Measurements from ENCODE around the gene TMEM121B. TPM values are rescaled to one million over a fixed set of nuclear protein-coding genes. Genes with fewer than 3 reads are reported as not detected.

Gene TMEM121B
- total and polyA plus RNA-seq, 2 of the 13 experiments (the other 11 are each of a cell fraction or from before 2014, with no cell fraction given) = not detected

DNA sequence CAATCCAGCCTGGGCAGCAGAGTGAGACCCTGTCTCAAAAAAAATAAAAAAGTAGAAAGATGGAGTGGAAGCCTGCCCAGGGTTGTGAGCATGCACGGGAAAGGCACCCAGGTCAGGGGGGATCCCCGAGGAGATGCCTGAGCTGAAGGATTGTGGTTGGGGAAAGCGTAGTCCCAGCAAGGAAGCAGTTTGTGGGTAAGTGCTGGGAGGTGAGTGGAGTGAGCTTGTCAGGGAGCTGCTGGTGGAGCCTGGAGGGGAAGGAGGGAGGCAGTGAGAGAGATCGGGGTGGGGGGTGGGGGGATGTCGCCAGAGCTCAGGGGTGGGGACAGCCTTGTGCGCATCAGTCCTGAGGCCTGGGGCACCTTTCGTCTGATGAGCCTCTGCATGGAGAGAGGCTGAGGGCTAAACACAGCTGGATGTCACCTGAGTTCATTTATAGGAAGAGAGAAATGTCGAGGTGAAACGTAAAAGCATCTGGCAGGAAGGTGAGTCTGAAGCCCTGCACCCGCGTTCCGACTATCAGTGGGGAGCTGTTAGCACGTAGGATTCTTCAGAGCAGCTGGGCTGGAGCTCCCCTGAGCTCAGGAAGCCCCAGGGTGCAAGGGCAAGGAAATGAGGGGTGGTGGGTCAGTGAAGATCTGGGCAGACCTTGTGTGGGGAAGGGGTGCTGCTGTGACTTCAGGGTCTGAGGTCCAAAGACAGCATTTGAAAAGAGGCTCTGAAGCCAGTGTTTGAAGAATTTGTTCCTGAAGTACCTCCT is 10.2 kb downstream of the TMEM121B start:
- no peaks in the 10 kb centered on the region for H3K9me3 ChIP-seq (ENCODE audit: low read length)
- WGBS (ENCODE audit: low lambda C conversion rate) = 75% methylated on average over 13 of the region's 13 CpGs
- no peak for ATAC-seq
- no peaks in the 10 kb centered on the region for H3K79me2 ChIP-seq (ENCODE audit: insufficient read depth, low read length)
- ChIA-PET POLR2A (no interaction called here), CTCF (ENCODE audit: low intra/inter-chr PET ratio, low total read pairs) (no interaction called here)
- no peaks in the 10 kb centered on the region for H3K4me1 ChIP-seq (ENCODE audit: insufficient read depth, low read length)
- DNase-seq (ENCODE audit: low spot score) = no peak
- H3K27me3 ChIP-seq (ENCODE audit: control insufficient read depth in 1 of 2, insufficient read depth in 2 of 2, low read length in 2 of 2) = peaks cover 1 to 24% of the 10 kb centered on the region in 2 experiments; a peak in 3 of 5 replicates
- H4K20me1 ChIP-seq (ENCODE audit: insufficient read depth, low read length) = no peaks in the 10 kb centered on the region
- H3K4me2 ChIP-seq (ENCODE audit: low read depth, low read length) = no peak overlapping the region
- H2AFZ ChIP-seq (ENCODE audit: low read length) = no peak overlapping the region
- intact Hi-C loops (cut with micrococcal nuclease; ENCODE audit: unreplicated experiment) (no loop called here), in situ Hi-C loops (cut with HindIII; ENCODE audit: extremely low pct_ligation_motif_present, low pct_unique_long_range_greater_than_20kb) (no loop called here)
- H3K9ac ChIP-seq (ENCODE audit: insufficient read depth, low read depth, low read length) = no peak overlapping the region
- no peak overlapping the region for H3K27ac ChIP-seq (ENCODE audit: extremely low read length, insufficient read depth, low read length)
- TF ChIP-seq ATM (IDR thresholded peaks at IDR 0.05; ENCODE audit: borderline replicate concordance) (no peak), NFYC (CRISPR knock-in tag; IDR thresholded peaks at IDR 0.05) (no peak), ZNF564 (CRISPR knock-in tag; IDR thresholded peaks at IDR 0.05) (no peak), PHF5A (CRISPR knock-in tag; IDR thresholded peaks at IDR 0.05; ENCODE audit: low read depth, unreplicated experiment) (no peak), ZNF251 (CRISPR knock-in tag; IDR thresholded peaks at IDR 0.05) (no peak), ZNF343 (CRISPR knock-in tag; IDR thresholded peaks at IDR 0.05) (no peak), HOXA3 (CRISPR knock-in tag; IDR thresholded peaks at IDR 0.05) (no peak), MBD4 (IDR thresholded peaks at IDR 0.05; ENCODE audit: borderline replicate concordance, low read length) (no peak), NR2F1 (CRISPR knock-in tag; IDR thresholded peaks at IDR 0.05) (no peak)
- TF ChIP-seq, protein P1, sequence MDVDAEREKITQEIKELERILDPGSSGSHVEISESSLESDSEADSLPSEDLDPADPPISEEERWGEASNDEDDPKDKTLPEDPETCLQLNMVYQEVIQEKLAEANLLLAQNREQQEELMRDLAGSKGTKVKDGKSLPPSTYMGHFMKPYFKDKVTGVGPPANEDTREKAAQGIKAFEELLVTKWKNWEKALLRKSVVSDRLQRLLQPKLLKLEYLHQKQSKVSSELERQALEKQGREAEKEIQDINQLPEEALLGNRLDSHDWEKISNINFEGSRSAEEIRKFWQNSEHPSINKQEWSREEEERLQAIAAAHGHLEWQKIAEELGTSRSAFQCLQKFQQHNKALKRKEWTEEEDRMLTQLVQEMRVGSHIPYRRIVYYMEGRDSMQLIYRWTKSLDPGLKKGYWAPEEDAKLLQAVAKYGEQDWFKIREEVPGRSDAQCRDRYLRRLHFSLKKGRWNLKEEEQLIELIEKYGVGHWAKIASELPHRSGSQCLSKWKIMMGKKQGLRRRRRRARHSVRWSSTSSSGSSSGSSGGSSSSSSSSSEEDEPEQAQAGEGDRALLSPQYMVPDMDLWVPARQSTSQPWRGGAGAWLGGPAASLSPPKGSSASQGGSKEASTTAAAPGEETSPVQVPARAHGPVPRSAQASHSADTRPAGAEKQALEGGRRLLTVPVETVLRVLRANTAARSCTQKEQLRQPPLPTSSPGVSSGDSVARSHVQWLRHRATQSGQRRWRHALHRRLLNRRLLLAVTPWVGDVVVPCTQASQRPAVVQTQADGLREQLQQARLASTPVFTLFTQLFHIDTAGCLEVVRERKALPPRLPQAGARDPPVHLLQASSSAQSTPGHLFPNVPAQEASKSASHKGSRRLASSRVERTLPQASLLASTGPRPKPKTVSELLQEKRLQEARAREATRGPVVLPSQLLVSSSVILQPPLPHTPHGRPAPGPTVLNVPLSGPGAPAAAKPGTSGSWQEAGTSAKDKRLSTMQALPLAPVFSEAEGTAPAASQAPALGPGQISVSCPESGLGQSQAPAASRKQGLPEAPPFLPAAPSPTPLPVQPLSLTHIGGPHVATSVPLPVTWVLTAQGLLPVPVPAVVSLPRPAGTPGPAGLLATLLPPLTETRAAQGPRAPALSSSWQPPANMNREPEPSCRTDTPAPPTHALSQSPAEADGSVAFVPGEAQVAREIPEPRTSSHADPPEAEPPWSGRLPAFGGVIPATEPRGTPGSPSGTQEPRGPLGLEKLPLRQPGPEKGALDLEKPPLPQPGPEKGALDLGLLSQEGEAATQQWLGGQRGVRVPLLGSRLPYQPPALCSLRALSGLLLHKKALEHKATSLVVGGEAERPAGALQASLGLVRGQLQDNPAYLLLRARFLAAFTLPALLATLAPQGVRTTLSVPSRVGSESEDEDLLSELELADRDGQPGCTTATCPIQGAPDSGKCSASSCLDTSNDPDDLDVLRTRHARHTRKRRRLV (CRISPR knock-in tag; IDR thresholded peaks at IDR 0.05) = no peak
- TF ChIP-seq, protein P2, sequence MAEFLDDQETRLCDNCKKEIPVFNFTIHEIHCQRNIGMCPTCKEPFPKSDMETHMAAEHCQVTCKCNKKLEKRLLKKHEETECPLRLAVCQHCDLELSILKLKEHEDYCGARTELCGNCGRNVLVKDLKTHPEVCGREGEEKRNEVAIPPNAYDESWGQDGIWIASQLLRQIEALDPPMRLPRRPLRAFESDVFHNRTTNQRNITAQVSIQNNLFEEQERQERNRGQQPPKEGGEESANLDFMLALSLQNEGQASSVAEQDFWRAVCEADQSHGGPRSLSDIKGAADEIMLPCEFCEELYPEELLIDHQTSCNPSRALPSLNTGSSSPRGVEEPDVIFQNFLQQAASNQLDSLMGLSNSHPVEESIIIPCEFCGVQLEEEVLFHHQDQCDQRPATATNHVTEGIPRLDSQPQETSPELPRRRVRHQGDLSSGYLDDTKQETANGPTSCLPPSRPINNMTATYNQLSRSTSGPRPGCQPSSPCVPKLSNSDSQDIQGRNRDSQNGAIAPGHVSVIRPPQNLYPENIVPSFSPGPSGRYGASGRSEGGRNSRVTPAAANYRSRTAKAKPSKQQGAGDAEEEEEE (CRISPR knock-in tag; IDR thresholded peaks at IDR 0.05; ENCODE audit: borderline replicate concordance) = no peak
- no peaks in the 10 kb centered on the region for H3K36me3 ChIP-seq (replicated peaks in 1 of 2; ENCODE audit: control insufficient read depth in 1 of 2, insufficient read depth in 2 of 2, low read length in 2 of 2)
- BruUV-seq (replicated peaks) = no TSS peak
- FAIRE-seq = no peak
- no peak overlapping the region for H3K4me3 ChIP-seq (replicated peaks in 1 of 3; ENCODE audit: insufficient read depth in 1 of 3, low read depth in 2 of 3, low read length in 3 of 3)
